ENCODE results near the gene RANBP3L. TPM values are rescaled to one million over a fixed set of nuclear protein-coding genes. Genes with fewer than 3 reads are reported as not detected.

The RANBP3L gene
- total and polyA plus RNA-seq, 9 of the 15 experiments (the other 6 are each of a cell fraction or from before 2014, with no cell fraction given): 0.01 to 0.06 TPM; not detected in 7

GRCh38 chr5:36304095-36304805, 2.5 kb upstream of the RANBP3L start:
- 3% methylated on average over 7 of the region's 7 CpGs for WGBS (ENCODE audit: insufficient coverage, low coverage, missing lambda C conversion rate)
- intact Hi-C loops (cut with micrococcal nuclease) (no loop called here), in situ Hi-C loops (cut with MboI) (no loop called here)
- Histone ChIP-seq H4K20me1 (replicated peaks; ENCODE audit: control insufficient read depth, insufficient read depth, low read length) (no peaks in the 10 kb centered on the region), H3K27me3 (ENCODE audit: control insufficient read depth in 2 of 2, insufficient read depth in 2 of 2, low read length in 2 of 2) (0 out of 5 replicates have a peak, but pooled peaks cover 2 to 4% of the 10 kb centered on the region in 2 experiments), H3K36me3 (ENCODE audit: control insufficient read depth, insufficient read depth, low read length) (no peaks in the 10 kb centered on the region), H3K4me1 (replicated peaks in 1 of 2; ENCODE audit: control insufficient read depth in 2 of 2, insufficient read depth in 2 of 2, low read length in 2 of 2) (no peaks in the 10 kb centered on the region), H3K4me2 (ENCODE audit: insufficient read depth, low read length) (no peak overlapping the region), H2AFZ (ENCODE audit: low read depth, low read length) (no peak overlapping the region; the same call in 1 of the 2 replicates), H3K27ac (ENCODE audit: extremely low read depth, low read depth, low read length) (no peak overlapping the region), H3K4me3 (no peak overlapping the region), H3K9me1 (ENCODE audit: control insufficient read depth, insufficient read depth, low read length) (no peaks in the 10 kb centered on the region), H3K9me3 (replicated peaks; ENCODE audit: control insufficient read depth, insufficient read depth, low read depth, low read length) (no peaks in the 10 kb centered on the region), H3K9ac (ENCODE audit: insufficient read depth in 1 of 2, low read depth in 2 of 2, low read length in 2 of 2) (no peak overlapping the region), H3K79me2 (ENCODE audit: control insufficient read depth, insufficient read depth, low read length) (no peaks in the 10 kb centered on the region)
- DNase-seq (ENCODE audit: extremely low read depth in 1 of 4, low spot score in 3 of 4) (no peak), ATAC-seq (no peak), FAIRE-seq (no peak)
- POLR2A ChIA-PET: interaction anchor here (1.2 kb wide), 1 partner anchor 62 kb away, joined by 3 read pairs; the partner anchor contains the start of gene NADK2
- CTCF ChIA-PET (ENCODE audit: low intra/inter-chr PET ratio): interaction anchor here (1.0 to 1.6 kb wide), 3 partner anchors 38 to 128 kb away, joined by 4 to 6 read pairs (median 5); partner anchors contain the start of gene NADK2
- no TSS peak for BruUV-seq (replicated peaks)
- TF ChIP-seq GABPA (tag; conservative IDR thresholded peaks at IDR 0.05; ENCODE audit: low read depth) (0 out of 2 replicates have a peak, but pooled peaks have one; percentile 19), EGR1 (conservative IDR thresholded peaks at IDR 0.05) (no peak), SRSF9 (IDR thresholded peaks at IDR 0.05; ENCODE audit: borderline replicate concordance, low read depth, low read length) (no peak), BRCA1 (IDR thresholded peaks at IDR 0.05) (no peak), BRCA1 (CRISPR knock-in tag; IDR thresholded peaks at IDR 0.05) (no peak)

Measured in K562 (cell line).